Measurements from ENCODE around the gene LRRN2.

The LRRN2 gene

GRCh38 chr1:204712708-204713430 is 27.3 kb upstream of the LRRN2 start:
- DNase-seq (ENCODE audit: low spot score), result no peak

DNA sequence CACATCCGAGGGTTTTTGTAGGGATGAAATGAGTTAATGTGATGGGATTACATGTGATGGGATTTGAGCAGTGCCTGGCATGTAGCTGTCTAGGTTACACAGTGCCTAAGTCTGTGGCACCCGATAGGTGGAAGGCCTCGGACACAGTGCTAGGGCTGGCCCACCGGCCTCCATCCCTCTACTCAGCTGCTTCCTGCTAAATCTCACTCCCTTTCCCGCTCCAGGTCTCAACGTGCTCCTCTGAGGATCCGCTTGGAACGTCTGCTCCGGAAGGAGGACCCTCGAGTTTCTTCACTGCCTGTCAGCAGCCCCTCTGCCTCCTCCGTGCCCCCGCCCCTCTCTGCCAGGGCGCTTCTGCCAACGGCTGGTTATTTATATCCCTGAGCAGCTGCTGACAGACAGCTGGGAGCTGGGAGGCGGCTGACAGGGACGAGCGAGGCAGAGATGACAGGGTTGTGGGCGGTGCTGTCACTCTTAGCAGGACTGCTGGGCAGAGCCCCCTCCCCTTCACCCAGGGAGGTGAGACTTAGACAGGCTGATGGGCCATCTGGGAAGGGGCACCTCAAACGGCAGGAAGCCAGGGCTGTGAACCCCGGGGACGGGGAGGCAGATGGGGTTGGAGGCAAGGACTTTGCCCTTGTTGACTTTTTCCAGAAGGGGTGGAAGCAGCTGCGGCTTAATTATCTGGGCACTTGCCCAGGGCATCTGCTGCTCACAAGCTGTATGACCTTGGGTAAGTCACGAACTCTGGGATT is 26.6 kb upstream of the LRRN2 start:
- DNase-seq (ENCODE audit: low spot score), result no peak

GRCh38 chr1:204711103-204711946 is 25.8 kb upstream of the LRRN2 start:
- no peak for DNase-seq (ENCODE audit: low spot score)

GRCh38 chr1:204709960-204710912 is 24.7 kb upstream of the LRRN2 start:
- no peak for DNase-seq (ENCODE audit: low spot score)

DNA sequence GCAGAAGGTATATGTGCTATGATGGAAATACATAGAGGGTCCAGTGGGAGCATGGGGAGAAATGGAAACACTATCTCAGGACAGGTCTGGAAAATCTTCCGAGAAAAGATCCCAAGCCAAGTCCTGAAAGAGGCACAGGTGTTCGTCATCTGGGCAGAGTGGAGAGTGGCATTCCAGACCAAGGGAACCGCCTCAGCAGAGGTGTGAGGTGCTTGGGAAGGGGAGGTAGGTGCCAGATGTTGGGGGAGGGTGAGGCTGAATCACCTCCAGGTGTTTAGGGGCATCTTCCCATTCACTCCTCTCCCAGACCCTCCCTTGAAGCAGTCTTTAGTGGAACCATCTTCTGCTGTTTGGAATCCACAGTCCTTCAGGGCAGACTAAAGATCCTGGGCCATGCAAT is 23.5 kb upstream of the LRRN2 start:
- no peak for DNase-seq (ENCODE audit: low spot score)

GRCh38 chr1:204706838-204707509 is 21.4 kb upstream of the LRRN2 start:
- DNase-seq (ENCODE audit: low spot score), result no peak

DNA sequence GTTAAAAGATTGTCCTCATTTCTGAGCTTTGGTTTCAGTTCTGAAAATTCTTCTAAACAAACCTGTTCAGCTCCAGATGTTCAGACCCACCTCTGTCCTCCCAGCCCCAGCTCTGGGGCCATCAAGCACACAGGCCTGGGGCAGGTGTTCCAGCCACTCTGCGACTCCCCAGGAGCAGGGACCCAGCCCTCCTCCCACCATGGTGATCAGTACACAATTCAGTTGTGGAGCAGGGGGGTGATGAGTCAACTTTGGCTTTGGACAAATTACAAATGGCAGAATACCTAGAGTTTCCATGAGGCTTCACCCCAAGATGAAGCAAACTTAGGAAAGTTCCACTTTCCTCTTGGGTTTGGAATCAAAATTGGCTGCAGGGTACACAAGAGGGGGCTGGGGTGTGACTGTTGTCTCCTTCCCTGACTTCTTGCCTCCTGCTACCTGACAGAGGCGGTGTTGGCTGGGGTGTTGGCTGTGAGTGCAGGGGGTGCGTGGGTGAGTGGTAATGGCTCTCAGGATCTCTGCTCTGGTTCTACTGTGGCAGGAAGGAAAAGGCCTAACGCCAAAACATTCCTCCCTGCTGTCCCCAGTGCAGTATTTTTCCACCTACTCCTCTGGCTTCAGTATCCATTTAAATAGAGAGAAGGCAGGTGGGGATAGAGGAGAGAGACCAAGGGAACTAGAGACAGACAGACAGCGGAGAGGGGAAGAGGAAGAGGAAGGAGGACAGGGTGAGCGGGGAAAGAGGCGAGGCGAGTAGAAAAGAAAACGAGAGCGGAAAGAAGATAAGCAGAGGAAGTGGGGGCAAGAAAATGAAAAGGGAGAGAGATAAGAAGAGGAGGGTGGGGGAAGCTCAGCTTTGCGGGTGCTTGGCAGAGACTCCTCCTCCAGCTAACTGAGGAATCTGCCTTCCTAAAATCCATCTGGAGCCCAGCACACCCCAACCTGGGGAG is 20.6 kb upstream of the LRRN2 start:
- DNase-seq (ENCODE audit: low spot score), result no peak

DNA sequence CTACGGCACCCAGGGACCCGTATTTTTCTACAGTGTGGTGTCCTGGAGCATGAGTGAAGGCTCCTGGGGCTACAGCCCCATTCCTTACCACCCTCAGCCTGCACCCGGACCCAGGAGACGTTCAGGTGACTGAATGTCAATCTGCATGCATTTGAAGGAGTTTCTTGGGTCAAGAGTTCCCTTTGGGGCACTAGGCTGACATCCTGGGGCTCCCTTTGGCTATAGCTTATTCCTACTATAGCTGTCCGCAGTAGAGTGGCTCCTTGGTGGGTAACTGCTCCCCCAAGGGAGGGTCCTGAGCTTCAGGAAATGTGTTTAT is 19.9 kb upstream of the LRRN2 start:
- no peak for DNase-seq (ENCODE audit: low spot score)

- no peak for DNase-seq (ENCODE audit: low spot score)
Observed at GRCh38 chr1:204704794-204705492, 19.4 kb upstream of the LRRN2 start.

DNA sequence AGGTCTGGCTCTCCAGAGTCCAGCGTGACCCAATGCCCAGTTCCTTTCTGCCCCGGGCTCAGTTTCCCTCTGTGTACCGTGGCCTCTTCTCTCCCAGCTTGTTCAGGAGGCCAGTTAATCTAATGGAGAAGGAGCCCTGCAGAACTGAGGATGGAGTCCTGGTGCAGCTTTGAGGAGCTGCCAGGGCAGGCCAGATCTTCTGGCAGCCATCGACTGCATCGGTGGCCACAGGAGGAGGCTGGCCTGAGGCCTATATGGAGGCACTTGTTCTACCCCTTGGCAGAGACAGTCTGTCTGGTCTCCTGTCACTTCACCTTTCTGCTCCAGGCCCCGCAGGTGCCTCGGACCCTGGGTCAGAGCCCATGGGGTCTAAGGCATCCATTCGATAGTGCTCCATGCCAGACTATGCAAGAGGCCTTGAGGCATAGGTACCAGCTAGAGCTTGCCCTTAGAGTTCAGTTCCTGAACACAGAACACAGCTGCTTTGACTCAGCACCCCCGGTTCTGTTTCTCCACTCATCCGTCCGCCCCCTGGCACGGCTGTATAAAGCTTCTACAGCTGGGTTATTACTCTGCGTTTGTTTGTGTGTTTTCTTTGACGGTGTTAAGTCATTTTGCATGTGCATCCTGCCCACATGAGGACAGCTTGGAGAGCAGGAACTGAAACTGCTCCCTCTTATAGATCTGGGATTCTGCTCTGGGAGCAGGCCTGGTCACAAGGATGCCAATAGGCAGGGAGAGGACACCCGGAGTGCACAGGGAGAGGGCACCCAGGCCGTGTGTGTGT is 18.5 kb upstream of the LRRN2 start:
- DNase-seq (ENCODE audit: low spot score), result no peak

GRCh38 chr1:204703268-204703664 is 17.7 kb upstream of the LRRN2 start:
- no peak for DNase-seq (ENCODE audit: low spot score)

DNA sequence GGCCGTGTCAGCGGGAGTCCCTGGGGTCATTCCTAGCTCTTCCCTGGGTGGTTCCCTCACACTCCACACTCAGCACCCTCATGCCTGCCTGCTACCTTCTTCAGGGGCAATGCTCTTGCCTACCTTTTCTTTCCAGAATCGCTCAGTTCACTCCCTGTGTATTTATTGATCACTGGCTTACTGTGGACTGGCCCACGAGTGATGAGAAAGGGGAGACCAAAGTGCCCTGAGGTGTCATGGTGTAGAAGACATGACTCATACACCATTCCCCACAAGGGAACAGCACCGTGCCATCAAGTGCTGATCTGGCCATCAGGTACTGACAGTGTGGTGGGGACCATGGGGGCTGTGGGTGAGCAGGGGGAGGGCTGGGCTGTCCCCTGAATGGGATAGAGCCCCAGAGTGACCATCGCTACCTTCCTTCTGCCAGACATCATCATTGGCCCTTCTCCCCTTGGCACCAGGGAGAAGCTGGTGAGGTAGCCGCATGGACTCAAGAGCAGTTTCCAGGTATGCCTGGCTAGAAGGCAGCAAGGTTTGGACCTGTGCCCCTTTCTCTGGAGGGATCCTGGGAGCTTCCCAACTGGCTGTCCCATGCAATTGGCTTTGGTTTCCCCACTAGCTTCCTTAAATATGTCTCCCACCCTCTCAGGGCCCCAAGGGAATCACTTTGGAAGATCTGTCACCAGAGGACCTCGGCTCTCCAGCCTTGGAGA is 17.2 kb upstream of the LRRN2 start:
- no peak for DNase-seq (ENCODE audit: low spot score)

GRCh38 chr1:204701229-204701628 is 15.7 kb upstream of the LRRN2 start:
- no peak for DNase-seq (ENCODE audit: low spot score)

DNA sequence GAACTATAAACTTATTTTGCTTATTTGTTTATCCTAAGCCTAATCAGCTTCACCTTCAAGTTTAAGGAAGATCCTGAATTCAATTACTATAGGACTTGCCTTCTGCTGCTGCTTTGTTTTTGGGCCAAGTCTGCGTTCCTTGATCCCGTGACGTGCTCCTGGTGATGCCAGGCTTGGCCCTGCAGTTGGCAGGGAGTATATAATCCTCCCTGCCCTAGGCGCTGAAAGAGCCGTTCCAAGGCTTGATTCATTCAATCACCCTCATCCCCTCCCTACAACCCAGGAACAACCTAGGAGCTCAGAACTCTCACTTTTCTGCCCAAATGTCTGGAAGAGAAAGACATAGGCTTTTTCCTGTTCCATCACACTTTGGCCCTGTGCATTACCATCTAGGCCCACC is 12.4 kb upstream of the LRRN2 start:
- no peak for DNase-seq (ENCODE audit: low spot score)

DNA sequence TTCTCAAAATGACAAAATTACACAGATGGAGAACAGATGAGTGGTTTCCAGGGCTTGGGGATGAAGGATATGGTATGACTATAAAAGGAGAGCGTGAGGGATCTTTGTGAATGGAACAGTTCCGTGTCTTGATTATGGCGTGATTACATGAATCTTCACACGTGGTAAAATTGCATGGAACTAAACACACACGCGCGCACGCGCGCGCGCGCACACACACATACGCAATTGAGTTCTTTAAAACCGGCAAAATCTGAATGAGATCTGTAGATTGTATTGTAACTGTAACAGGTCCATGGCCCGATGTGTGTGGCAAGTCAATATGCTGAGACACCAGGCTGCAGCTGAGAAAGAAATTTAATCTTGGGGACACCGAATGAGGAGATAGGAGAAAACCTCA is 11.1 kb upstream of the LRRN2 start:
- no peak for DNase-seq (ENCODE audit: low spot score)

DNA sequence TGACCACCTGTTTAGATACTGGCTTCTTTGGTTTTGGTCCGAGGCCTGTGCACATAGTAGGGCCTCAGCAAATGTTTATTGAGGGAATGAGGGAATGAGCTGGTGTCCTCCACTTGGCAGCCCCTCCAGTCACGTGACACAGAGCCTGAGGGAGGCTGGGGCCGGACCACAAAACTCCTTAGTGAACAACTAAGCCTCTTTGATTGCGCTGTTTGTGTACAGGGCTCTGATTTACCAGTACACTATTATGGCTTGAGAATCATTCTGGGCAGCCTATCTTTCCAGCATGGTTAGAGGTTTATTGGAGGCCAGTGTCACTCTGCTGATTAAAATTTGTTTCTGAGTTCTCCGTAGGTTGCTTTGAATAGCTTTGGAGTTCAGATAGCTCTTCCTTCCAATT is 10.2 kb upstream of the LRRN2 start:
- DNase-seq (ENCODE audit: low spot score), result no peak

DNA sequence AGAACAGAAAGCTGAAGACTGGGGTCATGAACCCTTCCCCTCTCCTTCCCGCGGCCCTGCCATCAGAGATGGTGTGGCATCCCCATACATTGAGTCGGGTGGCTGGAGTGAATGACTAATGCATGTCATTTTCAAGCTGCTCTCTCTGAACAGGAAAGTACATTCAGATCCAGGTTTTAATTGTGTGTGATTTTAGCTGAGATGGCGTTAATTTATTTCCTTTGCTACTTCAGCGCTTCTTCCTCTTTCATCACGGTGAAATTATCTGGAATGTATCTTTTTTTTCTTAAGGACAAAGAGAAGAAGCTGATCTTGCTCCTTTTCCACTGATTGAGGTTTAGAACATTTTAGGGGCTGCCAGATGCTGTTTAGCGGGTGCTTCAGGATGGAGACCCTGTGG is 8.6 kb upstream of the LRRN2 start:
- no peak for DNase-seq (ENCODE audit: low spot score)

GRCh38 chr1:204692841-204693356 is 7.4 kb upstream of the LRRN2 start:
- no peak for DNase-seq (ENCODE audit: low spot score)

All from CD4-positive, alpha-beta T cell treated with Interleukin-2 at 100 ng/mL for 4 hours (primary cell).